DOHH2 (cell line): ENCODE measurements around the gene ST8SIA6.

Experiments used
- EZH2phosphoT487 ChIP-seq: fragments of 200-600 bp; sonication (generic); IDR thresholded peaks from 2 replicates; pipeline ENCODE4 v1.6.1; 2017; ENCODE audit warnings: borderline replicate concordance, mild to moderate bottlenecking, antibody characterized with exemption, low read length, moderate library complexity, mixed read lengths
- TF ChIP-seq, protein P1 (sequence below): fragments of 200-600 bp; sonication (generic); IDR thresholded peaks from one replicate; pipeline ENCODE4 v1.5.1; 2014; ENCODE audit warnings: antibody characterized with exemption, mild to moderate bottlenecking, low read depth, low read length; ENCODE audit not compliant: poor library complexity, severe bottlenecking

DNA sequence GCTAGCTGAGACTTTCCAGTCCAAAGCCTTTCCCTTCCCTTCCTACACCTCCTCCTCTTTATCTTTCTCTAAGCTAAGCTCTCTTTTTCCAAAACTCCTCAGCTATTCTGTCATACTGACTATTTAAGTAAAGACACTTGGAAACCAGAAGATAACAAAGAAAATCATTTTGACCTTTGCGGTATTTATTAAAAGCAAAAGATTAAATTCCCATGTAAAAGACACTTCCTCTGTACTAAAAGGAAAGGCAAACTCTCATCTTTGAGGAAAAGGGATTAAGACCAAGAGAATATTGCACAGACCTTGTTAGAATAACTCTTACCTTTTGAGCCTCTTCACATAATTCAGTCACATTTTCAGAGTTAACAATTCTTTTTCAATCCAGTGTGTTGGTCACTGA, 15.8 kb downstream of the ST8SIA6 start:
- TF ChIP-seq, protein P1, sequence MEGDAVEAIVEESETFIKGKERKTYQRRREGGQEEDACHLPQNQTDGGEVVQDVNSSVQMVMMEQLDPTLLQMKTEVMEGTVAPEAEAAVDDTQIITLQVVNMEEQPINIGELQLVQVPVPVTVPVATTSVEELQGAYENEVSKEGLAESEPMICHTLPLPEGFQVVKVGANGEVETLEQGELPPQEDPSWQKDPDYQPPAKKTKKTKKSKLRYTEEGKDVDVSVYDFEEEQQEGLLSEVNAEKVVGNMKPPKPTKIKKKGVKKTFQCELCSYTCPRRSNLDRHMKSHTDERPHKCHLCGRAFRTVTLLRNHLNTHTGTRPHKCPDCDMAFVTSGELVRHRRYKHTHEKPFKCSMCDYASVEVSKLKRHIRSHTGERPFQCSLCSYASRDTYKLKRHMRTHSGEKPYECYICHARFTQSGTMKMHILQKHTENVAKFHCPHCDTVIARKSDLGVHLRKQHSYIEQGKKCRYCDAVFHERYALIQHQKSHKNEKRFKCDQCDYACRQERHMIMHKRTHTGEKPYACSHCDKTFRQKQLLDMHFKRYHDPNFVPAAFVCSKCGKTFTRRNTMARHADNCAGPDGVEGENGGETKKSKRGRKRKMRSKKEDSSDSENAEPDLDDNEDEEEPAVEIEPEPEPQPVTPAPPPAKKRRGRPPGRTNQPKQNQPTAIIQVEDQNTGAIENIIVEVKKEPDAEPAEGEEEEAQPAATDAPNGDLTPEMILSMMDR: no peak
- no peak for TF ChIP-seq EZH2phosphoT487
